Fibroblast of pulmonary artery (primary cell): Measurements from ENCODE around the gene MAP3K14.
"Not testable (repeated sequence)": the region's sequence is repeated elsewhere in the genome, so short reads cannot be mapped to it uniquely, and the experiment has no call there.

Experiments
- DNase-seq: peaks from one replicate; pipeline ENCODE4 v3.0.0-alpha.2; 2010; ENCODE audit warnings: low read depth
- H3K4me3 ChIP-seq: replicated peaks from 2 replicates; pipeline ENCODE4 v1.5.1; 2011; ENCODE audit warnings: low read depth, mild to moderate bottlenecking, control low read depth, low read length, moderate library complexity
- CTCF ChIP-seq: IDR thresholded peaks from 2 replicates; pipeline ENCODE4 v1.5.1; 2011; ENCODE audit warnings: mild to moderate bottlenecking, control low read depth, low read length, inconsistent platforms; ENCODE audit errors: missing control alignments

The MAP3K14 gene

DNA sequence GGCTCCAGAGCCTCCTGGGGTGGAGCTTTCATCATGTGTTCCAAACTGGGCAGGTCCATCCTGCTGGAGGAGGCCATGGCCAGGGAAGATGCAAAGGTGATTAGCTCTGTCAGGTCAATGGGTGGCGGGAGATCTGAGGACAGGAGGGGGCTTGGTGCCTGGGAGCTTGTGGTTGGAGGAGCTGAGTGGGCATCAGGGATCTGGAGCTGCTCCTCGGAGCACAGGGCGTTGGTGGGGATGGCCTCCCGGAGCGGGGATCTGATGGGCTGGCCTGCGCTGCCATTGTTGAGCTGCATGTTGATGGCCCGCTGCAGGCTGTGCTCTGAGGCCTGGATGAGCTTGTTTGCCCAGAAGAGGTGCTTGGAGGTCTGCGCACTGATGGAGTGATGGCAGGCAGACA is 61.5 kb downstream of the MAP3K14 start:
- TF ChIP-seq CTCF: no peak
- no peak for DNase-seq
- H3K4me3 ChIP-seq: no peak overlapping the region

DNA sequence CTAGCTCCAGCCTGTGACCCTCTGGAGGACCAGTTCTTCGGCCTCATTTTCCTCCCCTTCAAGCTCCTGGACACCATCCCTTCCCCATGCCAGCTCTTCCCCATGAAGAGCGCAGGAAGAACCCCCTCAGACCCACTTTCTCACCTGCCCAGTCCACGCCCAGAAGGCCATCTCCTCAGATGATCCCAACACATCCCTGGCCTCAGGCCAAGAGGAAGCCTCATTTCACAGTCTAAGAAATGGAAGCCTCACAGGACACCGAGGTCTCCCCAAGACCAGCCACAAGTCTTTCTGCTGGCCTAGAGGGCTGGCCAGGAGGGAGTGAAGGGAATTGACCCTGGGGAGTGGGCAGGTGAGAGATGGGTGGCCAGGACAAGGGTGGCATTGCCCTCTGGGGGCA is 62.9 kb downstream of the MAP3K14 start:
- DNase-seq: no peak
- TF ChIP-seq CTCF: no peak
- no peak overlapping the region for H3K4me3 ChIP-seq

- not testable (repeated sequence) for DNase-seq, H3K4me3 ChIP-seq
Observed at GRCh38 chr17:45253237-45253636, 63.6 kb downstream of the MAP3K14 start.

DNA sequence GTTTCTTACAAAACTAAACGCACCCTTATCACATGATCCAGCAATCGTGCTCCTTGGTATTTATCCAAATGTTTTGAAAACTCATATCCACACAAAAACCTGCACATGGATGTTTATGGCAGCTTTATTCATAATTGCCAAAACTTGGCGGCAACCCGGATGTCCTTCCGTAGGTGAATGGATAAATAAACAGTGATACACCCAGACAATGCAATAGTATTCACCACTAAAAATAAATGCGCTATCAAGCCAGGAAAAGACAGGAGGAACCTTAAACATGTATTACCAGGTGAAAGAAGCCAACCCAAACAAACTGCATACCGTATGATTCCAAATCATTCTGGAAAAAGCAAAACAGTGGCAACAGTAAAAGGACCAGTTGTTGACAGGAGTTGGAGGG is 64.9 kb downstream of the MAP3K14 start:
- no peak for DNase-seq
- no peak overlapping the region for H3K4me3 ChIP-seq
- TF ChIP-seq CTCF: no peak

DNA sequence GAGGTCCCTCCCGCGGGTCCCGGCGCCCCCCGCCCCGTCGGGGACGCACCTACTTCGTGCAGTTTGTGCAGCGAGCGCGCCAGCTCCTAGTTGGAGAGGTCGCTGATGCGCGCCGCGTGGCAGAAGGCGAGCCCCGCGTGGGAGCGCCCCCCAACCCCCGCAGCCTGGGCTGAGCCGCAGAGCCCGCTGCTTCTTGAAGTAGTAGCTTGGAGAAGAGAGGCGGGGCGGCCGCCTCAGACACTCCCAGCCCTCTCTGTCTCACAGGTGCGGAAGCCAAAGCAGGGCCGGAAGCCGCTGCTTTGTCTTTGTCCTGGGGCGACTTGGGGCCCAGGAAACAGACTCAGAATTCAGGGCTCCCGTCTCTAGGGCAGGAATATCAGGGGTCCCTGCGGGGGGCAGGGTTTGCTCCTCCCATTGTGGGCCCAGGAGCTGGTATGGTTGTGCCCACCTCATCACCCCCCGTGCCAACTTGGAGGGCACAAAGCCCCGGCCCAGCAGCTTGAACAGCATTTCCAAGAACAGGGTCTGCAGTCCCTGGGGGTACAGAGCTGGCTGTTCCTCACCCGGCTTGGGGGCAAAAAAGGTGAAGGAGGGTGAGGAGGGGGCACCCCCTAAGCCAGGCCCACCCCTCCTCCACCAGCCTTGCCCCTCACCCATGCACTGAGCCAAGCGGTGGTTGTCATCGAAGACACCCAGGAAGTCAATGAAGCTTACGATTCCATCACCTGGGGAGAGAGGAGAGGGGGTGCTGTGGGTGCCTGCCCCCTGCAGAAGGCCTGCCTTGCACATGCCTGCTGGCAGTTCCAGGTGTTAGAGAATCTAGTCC is 68.5 kb downstream of the MAP3K14 start:
- peak overlapping the region; percentile 57 for H3K4me3 ChIP-seq
- no peak for DNase-seq
- no peak for TF ChIP-seq CTCF

- H3K4me3 ChIP-seq: peak overlapping the region; percentile 57
- DNase-seq: peak; percentile 86
- TF ChIP-seq CTCF: no peak
Observed at GRCh38 chr17:45247429-45248131, 69.2 kb downstream of the MAP3K14 start.

GRCh38 chr17:45246861-45247428 is 69.9 kb downstream of the MAP3K14 start:
- peak; percentile 37 for TF ChIP-seq CTCF
- H3K4me3 ChIP-seq: peak overlapping the region; percentile 57

More at GRCh38 chr17:45246861-45247428, 69.9 kb downstream of the MAP3K14 start:
- no peak for DNase-seq
